NCI-H526 treated with DMSO at 0.1 percent for 48 hours (cell line): ENCODE data around the gene GLI3.
A peak's percentile ranks its signal among the peaks of the same experiment; 100 is the strongest.

Experiments
- DNase-seq: peaks from one replicate; lab custom pipeline; 2025; lab: John Stamatoyannopoulos, UW

Gene GLI3

DNA sequence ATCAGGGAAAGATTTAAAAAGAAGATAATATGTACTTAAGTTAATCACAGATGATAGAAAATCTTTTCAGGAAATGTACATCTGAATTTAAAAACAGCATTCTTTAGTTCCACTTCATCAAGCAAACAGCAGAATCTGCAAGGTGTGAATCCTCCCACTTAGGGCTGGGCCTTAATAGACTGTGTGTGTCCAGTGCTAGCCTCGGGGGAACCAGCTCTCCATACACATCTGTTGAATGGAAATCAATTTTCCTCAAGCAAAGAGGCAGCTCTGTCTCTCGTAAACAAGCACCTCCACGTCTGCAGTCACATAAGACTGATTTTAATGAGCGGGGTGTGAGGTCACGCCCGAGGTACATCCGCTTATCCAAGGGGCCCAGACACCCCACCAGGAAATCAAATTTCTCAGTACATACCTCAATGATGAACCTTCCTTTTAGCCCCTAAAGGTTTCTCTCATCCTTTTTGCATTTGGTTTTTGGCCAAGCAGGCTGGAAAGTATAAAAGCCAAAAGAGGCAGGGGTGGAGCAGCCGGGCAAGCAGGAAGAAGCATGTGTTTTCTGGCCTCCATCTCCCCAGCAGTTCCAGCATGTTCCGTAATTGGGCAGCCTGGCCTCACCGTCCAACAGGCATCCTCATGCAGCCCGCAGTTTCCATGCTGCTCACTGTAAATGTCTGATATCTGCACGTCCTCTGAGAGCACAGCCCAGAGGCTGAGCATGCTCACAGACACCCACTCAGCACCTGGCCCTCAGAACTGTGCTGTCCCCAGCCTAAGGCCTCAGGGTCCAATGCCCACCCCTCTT, 131.3 kb downstream of the GLI3 start:
- no peak for DNase-seq

DNA sequence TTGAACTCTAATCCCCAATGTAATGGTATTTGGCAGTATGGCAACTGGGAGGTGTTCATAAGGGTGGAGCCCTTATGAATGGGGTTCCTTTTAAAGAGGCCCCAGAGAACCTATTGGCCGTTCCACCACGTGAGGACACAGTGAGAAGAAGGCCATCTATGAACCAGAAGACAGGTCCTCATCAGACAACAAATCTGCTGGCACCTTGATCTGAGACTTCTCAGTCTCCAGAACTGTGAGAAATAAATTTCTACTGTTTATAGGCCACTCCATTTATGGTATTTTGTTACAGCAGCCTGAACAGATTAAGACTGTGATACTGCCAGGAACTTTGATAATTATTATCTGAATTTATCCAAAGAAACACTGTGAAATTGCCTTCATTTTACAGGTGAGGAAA, 132.3 kb downstream of the GLI3 start:
- DNase-seq: no peak

DNA sequence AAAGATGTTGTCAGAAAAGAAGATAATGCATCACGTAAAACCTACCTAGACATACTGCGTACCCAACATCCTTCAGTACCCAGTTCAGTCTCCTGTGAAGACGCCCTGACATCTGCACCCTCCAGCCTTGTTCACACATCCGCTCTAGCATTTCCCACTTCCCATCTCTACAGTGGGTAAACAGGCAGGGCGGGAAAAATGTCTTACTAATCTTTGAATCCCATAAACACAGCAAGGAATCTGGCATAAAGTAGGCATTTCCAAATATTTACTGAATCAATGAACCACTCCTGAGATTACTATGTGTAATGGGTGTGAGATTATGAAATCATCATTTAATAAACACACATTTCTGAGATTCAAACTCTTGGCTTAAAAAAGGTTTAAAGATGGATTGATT, 132.8 kb downstream of the GLI3 start:
- no peak for DNase-seq

DNA sequence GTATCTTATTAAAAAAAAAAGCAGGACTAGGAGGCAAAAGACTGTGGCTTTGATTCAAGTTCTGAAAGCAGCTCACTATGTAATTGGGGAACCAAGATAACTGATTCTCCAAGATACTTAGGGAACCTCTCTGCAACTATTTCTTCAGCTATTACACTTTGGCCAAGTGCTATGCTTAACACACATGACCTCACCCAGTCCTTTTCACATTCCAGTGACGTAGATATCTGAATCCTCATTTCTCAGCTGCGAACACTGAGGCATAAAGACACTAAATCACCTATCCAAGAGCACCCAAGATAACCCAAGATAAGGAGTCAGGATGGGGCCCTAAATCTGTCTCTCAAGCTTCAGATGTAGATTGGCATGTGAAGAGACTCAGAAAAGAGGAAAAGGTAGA, 133.6 kb downstream of the GLI3 start:
- no peak for DNase-seq

DNA sequence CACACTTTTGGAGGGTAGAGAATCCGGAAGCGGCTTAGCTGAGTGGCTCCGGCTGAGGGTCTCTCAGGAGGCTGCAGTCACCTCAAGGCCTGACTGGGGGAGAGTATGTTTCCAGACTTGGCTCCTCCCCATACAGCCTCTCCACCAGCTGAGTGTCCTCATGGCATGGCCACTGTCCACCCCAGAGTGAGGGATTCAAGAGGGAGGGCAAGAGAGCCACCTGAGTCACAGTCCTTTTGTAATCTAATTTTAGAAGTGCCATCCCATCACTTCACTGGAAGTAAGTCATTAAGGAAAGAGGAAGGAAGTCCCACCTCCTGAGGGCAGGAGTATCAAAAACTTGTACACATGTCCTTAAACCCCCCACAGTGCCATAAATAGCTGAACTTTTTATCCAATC, 134.0 kb downstream of the GLI3 start:
- no peak for DNase-seq

DNA sequence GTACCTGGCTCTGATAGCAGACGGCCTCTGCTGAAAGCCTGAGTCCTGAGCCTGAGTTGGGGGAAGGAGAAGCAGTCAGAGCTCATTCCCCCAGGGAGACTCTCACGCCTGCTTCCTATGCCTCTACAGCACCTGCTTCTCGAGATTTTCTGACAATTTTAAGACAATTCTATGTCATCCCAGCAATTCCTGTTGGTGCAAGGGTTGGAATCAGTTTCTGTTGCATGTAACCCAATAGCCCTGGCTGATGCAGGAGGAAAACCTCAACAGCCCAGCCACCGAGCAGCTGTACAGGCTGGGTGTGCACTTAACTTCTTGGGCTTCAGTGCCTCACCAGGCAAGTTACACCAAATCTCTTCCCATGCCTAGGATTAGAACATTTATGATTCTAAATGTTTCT, 134.7 kb downstream of the GLI3 start:
- DNase-seq: no peak

DNA sequence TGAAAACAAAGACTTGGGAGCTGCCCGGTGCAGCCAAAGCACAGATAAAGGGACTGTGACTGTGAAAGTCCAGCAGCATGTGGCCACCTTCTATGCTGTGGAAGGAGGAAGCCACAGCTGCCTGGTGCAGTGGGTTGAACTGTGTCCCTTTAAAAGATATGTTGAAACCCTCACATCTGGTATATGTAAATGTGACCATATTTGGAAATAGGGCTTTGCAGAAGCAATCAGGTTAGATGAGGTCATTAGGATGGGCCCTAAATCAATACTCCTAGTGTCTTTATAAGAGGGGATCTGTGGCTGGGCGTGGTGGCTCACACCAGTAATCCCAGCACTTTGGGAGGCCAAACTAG, 136.9 kb downstream of the GLI3 start:
- no peak for DNase-seq

DNA sequence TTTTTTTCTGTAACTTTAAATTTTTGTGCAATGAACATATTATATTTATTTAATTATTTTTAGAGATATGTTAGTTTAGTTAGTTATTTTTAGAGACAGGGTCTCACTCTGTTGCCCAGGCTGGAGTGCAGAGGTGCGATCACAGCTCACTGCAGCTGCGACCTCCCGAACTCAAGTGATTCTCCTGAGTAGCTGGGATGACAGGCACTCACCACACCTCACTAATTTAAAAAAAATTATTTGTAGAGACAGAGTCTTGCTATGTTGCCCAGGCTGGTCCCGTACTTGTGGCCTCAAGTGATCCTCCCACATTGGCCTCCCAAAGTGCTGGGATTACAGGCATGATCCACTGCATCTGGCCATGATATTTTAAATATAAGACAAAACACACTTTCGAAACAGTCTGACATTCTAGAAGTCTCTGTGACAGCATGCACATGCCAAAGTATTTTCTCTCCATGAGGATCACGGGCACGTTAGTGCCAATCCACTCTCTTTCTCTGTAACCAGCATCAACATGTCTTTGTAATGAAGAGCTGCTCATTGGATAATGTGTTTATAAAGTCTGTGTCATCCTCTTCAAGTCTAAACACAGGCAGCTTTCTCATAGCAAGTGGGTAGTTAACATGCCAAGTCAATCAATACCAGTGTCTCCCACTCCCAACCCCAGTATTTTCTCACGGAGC, 137.4 kb downstream of the GLI3 start:
- no peak for DNase-seq

DNA sequence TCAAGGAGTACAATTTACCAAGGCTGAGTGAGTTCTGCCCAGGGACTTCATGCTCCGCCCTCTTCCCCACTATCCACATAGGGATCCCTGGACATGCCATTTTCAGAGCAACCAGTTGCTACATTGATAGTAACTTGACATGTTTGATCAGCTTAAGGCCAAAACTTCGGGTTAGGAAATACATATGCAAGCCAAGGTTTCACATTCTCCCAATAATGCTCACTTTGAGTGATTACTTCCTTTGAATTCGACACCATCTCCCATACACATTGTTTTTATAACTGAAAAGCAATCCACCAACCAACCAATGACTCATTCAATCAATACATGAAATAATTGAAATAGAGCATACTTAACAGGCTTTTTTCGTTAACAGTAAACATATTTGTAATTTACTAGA, 137.9 kb downstream of the GLI3 start:
- no peak for DNase-seq

DNA sequence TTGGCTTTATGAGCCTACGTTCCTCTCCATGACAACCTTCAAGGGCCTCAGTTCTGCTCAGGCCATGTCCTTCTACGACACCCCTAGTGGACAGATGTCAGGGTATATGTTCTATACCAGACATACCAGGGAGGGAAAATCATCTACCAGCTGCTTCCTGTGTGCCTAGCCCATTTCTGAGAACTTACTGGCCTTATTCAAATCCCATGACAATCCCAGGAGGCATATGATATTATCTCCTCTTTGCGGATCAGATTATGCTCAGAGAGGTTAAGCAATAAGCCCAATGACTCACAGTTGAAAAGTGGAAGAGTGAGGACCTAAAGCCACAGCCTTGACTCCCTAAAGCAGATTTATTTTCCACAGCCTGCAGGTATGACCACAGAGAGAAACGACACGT, 139.3 kb downstream of the GLI3 start:
- DNase-seq: no peak

DNA sequence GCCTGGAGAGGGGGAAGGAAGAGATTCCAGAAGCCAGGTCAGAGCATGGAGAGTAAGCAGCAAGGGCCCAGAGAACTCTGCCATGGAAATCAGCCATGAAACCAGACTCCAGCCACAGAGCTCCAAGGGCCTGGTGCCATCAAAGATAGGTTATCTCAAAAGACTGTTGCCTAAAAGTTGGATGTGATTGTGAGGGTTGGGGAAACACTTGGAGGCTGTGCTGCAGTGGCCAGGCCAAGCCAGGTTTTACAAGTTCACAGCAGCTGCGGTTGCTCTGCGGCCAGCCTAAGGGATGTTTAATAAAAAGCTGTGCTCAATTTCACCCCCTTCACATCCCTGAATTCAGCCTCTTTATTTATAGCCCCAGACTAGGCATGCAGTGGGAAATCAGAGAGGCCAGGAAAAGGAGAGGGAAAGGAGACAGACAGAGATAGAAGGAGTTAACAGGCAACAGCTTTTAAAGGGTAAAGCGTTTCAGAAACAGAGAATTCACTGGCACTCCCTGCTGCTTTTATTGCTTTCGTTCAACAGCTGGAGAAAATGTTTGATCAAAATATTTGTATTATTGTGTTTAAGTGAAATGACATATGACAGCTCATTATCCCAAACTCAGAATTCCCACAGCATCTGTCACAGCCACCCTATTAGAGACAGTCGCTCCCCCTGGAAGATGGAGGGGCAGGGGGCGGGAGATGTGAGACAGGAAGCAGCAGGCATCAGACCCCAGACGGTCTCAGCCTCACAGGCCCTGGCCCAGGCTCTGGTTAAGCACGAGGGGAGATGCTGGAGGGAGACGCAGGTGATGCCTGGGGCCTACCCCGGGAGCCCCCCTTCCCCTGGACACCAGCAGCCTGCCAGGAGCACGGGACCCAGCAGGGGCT, 140.1 kb downstream of the GLI3 start:
- DNase-seq: no peak

DNA sequence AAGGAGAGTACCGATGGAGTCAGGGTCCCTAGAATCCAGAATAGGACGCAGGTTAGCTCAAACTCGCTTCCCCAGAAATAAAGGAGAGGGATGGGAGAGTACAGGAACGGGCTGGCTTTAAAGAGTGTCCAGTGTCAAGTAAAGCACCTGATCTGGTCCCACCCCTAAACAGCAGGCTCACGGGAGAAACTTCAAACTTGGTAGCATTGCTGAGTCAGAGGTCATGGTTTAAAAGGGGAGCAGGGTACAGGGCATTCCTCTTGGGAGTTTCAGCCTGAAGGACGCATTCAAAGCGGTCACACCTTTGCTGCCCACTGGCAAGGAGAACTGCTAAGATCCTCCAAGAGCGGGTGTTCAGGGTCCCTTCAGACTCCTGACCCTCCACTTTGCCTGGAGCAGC, 140.7 kb downstream of the GLI3 start:
- no peak for DNase-seq

DNA sequence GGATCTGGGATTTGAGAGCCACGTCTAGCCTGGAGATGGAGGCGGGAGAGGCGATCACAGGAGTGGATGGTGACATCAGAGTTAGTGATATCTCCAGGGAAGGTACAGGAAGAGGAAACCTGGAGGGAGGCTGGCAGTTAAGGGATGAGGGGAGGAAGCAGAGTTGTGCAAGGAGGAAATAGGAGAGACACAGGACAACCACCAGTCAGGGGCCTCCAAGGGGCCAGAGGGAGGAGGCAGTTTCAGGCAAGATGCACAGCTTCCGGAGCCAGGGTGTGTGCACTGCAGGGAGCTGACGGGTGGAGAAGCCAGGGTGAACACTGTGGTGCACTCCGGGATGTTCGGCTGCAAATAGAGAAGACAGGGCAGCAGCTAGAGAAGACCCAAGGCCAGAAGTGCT, 141.2 kb downstream of the GLI3 start:
- DNase-seq: no peak

DNA sequence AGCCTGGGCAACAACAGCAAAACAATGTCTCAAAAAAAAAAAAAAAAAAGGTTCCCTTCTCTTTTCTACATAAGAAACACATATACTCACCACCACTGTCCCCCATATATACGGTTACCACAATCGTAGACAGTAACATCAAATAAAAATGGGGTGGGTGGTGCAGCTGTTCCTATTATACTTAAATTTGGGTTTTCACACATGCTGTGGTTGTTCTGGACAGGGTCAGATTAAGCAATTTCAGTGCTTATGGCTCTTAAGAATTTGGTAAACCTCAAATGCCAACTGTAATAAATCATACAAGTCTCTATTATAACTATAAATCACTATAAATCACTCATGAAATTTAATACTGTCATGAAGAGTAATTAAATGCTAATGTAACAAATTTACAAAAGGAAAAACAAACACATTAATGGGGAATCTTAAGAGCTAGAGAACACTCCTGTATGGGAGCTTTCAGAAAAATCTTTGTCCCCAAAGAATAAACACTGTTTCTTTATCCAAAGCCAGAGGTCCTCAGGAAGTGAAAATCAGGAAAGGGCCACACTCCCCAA, 143.6 kb downstream of the GLI3 start:
- no peak for DNase-seq

DNA sequence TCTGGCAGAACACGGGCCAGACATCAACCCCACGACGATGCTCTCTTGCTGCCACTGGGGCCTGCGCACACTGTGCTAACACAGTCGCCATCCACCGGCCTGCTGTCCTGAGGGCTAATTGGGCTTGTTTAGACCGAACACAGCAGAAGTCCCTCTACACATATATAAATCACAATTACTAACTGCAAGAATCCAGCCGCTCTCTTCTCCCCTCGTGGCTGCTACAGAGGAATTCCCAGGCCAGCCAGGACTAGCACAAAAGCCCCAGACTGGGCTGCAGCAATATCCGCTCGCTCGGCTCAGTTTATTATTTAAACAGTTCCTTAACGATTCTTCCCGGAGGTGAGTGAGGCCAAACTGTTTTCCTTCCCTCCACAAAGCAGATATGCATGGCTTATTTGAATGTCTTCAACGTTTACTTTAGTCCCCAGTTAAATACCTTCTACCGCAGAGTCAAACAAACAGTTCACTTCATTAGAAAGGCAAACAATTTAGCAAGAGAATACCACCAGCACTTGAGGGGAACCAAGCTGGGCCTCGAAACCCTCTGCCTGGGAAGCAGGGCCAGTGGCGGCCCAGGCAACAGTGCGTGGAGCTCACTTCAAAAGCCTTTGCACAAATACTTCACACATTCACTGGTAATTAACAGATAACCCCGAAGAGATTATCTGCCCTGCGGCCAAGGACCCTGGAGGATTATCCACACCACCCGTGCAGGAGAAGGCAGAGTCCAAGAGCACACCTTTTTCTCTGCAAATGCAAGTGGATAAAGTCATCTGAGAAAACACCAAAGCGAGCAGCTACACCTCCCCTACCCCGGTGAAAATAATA, 145.3 kb downstream of the GLI3 start:
- DNase-seq: peak; percentile 53

DNA sequence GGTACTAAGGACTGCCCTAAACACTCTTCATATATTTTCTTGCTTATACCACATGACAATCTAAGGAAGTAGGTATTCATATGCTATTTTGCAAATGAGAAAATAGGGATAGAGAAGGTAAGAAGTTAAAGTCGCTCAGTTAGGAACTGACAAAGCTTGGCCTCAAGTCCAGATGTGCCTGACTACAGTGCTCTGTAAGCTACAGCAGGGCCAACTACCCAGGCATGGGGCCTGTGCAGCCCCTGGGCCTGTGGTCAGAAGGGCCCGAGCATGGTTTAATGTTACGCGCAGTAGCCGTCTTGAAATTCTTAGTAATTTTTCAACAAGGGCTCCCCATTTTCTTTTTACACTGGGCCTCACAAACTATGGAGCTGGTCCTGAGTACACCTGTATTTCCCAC, 146.2 kb downstream of the GLI3 start:
- no peak for DNase-seq

DNA sequence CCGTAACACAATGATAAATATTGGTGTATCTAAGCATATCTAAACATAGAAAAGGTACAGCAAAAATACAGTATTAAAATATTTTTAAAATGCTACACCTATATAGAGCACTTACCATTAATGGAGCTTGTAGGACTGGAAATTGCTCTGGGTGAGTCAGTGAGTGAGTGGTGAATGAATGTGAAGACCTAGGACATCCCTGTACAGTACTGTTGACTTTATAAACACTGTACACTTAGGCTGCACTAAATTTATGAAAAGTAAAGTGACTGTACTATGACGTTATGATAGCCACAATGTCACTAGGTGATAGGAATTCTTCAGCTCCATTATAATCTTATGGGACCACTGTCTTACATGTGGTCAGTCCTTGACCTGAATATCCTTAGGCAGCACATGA, 147.0 kb downstream of the GLI3 start:
- DNase-seq: no peak

DNA sequence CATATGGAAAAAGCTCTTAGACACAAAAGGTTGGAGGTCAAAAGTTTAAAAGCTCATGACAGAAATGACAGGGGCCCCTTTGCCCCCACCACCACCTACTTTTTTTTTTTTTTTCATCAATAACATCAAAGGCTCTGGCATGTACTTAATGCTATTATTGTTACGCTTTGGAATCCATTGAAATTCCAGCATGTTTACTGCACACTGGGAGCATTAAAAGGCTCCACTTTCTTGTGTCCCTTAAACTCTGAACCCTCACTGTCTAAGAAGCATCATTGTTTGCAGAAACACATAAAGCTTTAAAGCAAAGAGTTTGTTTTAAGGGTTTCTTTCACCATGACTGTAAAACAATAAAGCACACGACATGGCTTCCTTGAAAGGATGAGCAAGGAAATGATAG, 149.4 kb downstream of the GLI3 start:
- no peak for DNase-seq

DNA sequence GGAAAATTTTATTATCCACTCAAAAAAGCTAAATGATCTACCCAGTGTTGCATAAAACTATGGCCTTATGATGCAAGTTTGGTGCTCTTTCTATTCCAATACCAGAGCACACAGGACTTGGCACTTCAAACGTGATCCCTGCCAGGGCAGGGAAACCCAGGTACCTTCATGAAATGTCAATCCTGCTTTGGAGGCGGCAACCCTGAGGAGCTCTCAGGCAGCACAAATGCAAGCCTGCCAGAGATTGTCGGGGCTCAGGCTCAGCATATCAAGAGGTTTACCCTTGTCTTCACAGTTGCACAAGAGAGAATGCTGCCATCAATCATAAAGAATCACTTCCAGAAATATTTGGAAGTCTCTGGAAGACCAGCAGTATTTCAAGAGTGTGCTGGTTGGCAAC, 151.5 kb downstream of the GLI3 start:
- no peak for DNase-seq

DNA sequence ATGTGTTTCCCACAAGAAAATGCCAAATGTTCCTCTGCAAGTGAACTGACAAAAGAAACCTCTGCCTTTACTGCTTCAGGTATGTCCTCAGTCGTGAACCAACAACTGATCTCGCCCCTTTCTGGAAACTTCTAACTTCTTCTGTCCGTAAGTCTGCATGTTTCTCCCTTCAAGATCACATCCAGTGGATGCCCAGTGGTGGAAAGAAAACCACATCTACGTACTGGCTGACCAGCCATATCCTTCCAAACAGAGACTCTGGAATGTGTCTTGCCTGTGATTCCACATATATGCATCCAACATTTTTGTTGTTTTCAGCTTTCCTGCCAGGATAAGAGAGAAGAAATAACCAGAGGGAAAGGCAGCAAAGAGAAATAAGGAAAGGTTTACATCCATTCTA, 152.7 kb downstream of the GLI3 start:
- no peak for DNase-seq

DNA sequence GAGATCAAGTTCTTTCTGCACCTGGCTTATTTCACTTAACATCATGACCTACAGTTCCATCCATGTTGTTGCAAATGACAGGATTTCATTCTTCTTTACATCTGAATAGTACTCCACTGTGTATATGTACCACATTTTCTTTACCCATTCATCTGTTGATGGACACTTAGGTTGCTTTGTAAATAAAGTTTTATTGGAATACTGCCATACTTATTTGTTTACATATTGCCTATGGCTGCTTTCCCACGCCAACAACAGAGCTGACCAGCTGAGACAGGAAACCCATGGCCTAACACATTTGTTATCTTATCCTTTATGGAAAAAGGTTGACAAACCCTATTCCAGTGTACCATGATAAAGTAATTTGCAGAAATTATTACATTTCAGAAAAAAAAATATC, 153.7 kb downstream of the GLI3 start:
- DNase-seq: no peak

DNA sequence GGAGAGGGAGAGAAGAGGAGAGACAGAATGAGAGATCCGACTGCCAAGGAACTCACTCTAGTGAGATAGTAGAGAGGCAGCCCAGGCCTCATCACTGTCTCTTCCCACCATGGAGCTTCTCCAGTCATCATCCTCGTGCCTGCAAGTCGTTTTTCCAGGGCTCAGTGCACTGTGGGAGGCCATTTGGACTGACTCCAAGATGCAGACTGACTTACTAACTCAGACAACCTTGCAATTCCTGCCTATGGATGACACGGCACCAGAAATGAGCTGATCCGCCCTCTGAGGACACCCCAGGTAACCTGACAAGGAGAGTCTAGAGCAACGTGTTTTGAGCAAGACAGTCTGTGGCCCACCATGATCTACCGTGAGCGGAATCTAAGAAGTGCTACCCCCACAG, 154.9 kb downstream of the GLI3 start:
- no peak for DNase-seq
